ENCODE data around the gene PLA2G2A. TPM values are rescaled to one million over a fixed set of nuclear protein-coding genes. Genes with fewer than 3 reads are reported as not detected.

The PLA2G2A gene
- total and polyA plus RNA-seq, 9 of the 15 experiments (the other 6 are each of a cell fraction or from before 2014, with no cell fraction given): not detected

DNA sequence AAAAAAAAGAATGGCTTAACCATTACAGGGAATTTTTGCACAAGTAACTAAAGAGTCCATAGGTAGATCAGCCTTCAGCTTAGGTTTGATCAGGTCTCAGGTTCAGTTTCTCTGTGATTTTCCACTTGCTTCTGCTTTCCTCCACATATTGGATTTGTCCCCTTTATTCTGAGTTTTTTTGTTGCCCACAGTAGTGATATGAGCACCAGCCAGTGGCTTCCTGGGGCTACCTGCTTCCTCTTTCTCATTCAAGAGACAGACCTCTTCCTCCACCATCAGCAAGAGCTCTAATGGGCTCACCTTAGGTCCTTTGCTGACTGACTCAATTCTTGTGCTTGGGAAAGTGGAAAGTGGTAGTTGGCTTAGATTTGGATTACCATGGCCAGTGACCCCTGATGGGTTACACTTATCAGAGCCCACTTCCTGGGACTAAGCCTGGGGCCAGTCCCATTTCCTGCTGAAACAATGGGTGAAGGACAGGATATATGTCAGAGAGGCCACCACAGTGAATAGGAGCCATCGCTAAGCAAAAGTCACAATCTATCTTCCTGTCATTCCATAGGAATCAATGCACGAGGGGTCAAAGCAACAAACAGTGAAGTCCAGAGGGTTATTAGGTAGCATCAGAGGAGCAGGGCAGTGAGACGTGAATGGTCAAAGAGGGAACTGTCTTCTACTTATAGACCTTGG, 43.2 kb downstream of the PLA2G2A start:
- no peaks in the 10 kb centered on the region for H4K20me1 ChIP-seq (replicated peaks; ENCODE audit: control insufficient read depth, insufficient read depth, low read length)
- no peak overlapping the region for H3K27ac ChIP-seq (ENCODE audit: extremely low read depth, low read depth, low read length)
- 3% methylated on average over 3 of the region's 3 CpGs for WGBS (ENCODE audit: insufficient coverage, low coverage, missing lambda C conversion rate)
- no peak overlapping the region for H3K4me2 ChIP-seq (ENCODE audit: insufficient read depth, low read length)
- FAIRE-seq (no peak), DNase-seq (ENCODE audit: extremely low read depth in 1 of 4, low spot score in 3 of 4) (no peak), ATAC-seq (no peak)
- H3K4me3 ChIP-seq: no peak overlapping the region
- intact Hi-C loops (cut with micrococcal nuclease): no loop called here
- ChIA-PET CTCF (ENCODE audit: low intra/inter-chr PET ratio) (no interaction called here), POLR2A (no interaction called here)
- no peaks in the 10 kb centered on the region for H3K4me1 ChIP-seq (replicated peaks in 1 of 2; ENCODE audit: control insufficient read depth in 2 of 2, insufficient read depth in 2 of 2, low read length in 2 of 2)
- no TSS peak for BruUV-seq (replicated peaks)
- no peak overlapping the region for H2AFZ ChIP-seq (ENCODE audit: low read depth, low read length)
- no peak for TF ChIP-seq ZNF217 (CRISPR knock-in tag; IDR thresholded peaks at IDR 0.05)
- TF ChIP-seq ZNF212 (CRISPR knock-in tag; IDR thresholded peaks at IDR 0.05): no peak
- TF ChIP-seq, protein P1, sequence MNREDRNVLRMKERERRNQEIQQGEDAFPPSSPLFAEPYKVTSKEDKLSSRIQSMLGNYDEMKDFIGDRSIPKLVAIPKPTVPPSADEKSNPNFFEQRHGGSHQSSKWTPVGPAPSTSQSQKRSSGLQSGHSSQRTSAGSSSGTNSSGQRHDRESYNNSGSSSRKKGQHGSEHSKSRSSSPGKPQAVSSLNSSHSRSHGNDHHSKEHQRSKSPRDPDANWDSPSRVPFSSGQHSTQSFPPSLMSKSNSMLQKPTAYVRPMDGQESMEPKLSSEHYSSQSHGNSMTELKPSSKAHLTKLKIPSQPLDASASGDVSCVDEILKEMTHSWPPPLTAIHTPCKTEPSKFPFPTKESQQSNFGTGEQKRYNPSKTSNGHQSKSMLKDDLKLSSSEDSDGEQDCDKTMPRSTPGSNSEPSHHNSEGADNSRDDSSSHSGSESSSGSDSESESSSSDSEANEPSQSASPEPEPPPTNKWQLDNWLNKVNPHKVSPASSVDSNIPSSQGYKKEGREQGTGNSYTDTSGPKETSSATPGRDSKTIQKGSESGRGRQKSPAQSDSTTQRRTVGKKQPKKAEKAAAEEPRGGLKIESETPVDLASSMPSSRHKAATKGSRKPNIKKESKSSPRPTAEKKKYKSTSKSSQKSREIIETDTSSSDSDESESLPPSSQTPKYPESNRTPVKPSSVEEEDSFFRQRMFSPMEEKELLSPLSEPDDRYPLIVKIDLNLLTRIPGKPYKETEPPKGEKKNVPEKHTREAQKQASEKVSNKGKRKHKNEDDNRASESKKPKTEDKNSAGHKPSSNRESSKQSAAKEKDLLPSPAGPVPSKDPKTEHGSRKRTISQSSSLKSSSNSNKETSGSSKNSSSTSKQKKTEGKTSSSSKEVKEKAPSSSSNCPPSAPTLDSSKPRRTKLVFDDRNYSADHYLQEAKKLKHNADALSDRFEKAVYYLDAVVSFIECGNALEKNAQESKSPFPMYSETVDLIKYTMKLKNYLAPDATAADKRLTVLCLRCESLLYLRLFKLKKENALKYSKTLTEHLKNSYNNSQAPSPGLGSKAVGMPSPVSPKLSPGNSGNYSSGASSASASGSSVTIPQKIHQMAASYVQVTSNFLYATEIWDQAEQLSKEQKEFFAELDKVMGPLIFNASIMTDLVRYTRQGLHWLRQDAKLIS (CRISPR knock-in tag; IDR thresholded peaks at IDR 0.05): no peak
- TF ChIP-seq, protein P2, sequence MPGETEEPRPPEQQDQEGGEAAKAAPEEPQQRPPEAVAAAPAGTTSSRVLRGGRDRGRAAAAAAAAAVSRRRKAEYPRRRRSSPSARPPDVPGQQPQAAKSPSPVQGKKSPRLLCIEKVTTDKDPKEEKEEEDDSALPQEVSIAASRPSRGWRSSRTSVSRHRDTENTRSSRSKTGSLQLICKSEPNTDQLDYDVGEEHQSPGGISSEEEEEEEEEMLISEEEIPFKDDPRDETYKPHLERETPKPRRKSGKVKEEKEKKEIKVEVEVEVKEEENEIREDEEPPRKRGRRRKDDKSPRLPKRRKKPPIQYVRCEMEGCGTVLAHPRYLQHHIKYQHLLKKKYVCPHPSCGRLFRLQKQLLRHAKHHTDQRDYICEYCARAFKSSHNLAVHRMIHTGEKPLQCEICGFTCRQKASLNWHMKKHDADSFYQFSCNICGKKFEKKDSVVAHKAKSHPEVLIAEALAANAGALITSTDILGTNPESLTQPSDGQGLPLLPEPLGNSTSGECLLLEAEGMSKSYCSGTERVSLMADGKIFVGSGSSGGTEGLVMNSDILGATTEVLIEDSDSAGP (CRISPR knock-in tag; IDR thresholded peaks at IDR 0.05): no peak
- TF ChIP-seq RB1 (IDR thresholded peaks at IDR 0.05; ENCODE audit: low read depth): no peak
- no peak for TF ChIP-seq SMAD1 (IDR thresholded peaks at IDR 0.05; ENCODE audit: low read depth, low read length, partially characterized antibody)
- no peak for TF ChIP-seq TAF7 (tag; IDR thresholded peaks at IDR 0.05)
- no peak for TF ChIP-seq MEF2A (IDR thresholded peaks at IDR 0.05; ENCODE audit: control insufficient read depth, low read depth, low read length)
- TF ChIP-seq SUPT5H (IDR thresholded peaks at IDR 0.05): no peak
- TF ChIP-seq DACH1 (IDR thresholded peaks at IDR 0.05; ENCODE audit: partially characterized antibody): no peak
- no peak for TF ChIP-seq MXI1 (IDR thresholded peaks at IDR 0.05; ENCODE audit: low read depth, low read length)
- TF ChIP-seq SIRT6 (IDR thresholded peaks at IDR 0.05; ENCODE audit: low read depth, low read length): no peak
- TF ChIP-seq NFIC (IDR thresholded peaks at IDR 0.05): no peak
- no peak for TF ChIP-seq XRCC3 (IDR thresholded peaks at IDR 0.05)
- TF ChIP-seq, protein P3, sequence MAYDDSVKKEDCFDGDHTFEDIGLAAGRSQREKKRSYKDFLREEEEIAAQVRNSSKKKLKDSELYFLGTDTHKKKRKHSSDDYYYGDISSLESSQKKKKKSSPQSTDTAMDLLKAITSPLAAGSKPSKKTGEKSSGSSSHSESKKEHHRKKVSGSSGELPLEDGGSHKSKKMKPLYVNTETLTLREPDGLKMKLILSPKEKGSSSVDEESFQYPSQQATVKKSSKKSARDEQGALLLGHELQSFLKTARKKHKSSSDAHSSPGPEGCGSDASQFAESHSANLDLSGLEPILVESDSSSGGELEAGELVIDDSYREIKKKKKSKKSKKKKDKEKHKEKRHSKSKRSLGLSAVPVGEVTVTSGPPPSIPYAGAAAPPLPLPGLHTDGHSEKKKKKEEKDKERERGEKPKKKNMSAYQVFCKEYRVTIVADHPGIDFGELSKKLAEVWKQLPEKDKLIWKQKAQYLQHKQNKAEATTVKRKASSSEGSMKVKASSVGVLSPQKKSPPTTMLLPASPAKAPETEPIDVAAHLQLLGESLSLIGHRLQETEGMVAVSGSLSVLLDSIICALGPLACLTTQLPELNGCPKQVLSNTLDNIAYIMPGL (CRISPR knock-in tag; IDR thresholded peaks at IDR 0.05): no peak
- no peak for TF ChIP-seq RAD21 (CRISPR knock-in tag; conservative IDR thresholded peaks at IDR 0.05 in 1 of 2, IDR thresholded peaks at IDR 0.05 in 1 of 2)
- TF ChIP-seq JUNB (CRISPR knock-in tag; conservative IDR thresholded peaks at IDR 0.05): no peak
- in situ Hi-C loops (cut with MboI): no loop called here
- H3K36me3 ChIP-seq (ENCODE audit: control insufficient read depth, insufficient read depth, low read length): no peaks in the 10 kb centered on the region
- H3K9me1 ChIP-seq (ENCODE audit: control insufficient read depth, insufficient read depth, low read length): no peaks in the 10 kb centered on the region
- no peaks in the 10 kb centered on the region for H3K79me2 ChIP-seq (ENCODE audit: control insufficient read depth, insufficient read depth, low read length)
- H3K27me3 ChIP-seq (ENCODE audit: control insufficient read depth in 2 of 2, insufficient read depth in 2 of 2, low read length in 2 of 2): 0 out of 5 replicates have a peak, but pooled peaks cover 0 to 7% of the 10 kb centered on the region in 2 experiments
- H3K9me3 ChIP-seq (replicated peaks; ENCODE audit: control insufficient read depth, insufficient read depth, low read depth, low read length): peaks cover 2% of the 10 kb centered on the region; the same call in 1 of the 2 replicates
- no peak overlapping the region for H3K9ac ChIP-seq (ENCODE audit: insufficient read depth in 1 of 2, low read depth in 2 of 2, low read length in 2 of 2)
